PFSK-1 (cell line): ENCODE data around the gene CACNG4.

ENCODE experiments used
- FOXP2 ChIP-seq: optimal IDR thresholded peaks from 2 replicates; pipeline ENCODE3; 2011; ENCODE audit warnings: borderline replicate concordance, control low read depth, inconsistent platforms; ENCODE audit not compliant: insufficient read depth; ENCODE audit errors: extremely low read length, extremely low read depth
- POLR2AphosphoS5 ChIP-seq: IDR thresholded peaks from 2 replicates; pipeline ENCODE4 v1.6.1; 2012; ENCODE audit warnings: low read depth, mild to moderate bottlenecking, control low read depth, low read length, moderate library complexity
- REST ChIP-seq, 2 experiments: IDR thresholded peaks; 2 replicates each; pipeline versions ENCODE4 v1.6.1 to v1.8.0; 2011 to 2012; ENCODE audit warnings: low read depth in 2 of 2, low read length in 2 of 2, control low read depth in 1 of 2, inconsistent platforms in 1 of 2, mild to moderate bottlenecking in 1 of 2, moderate library complexity in 1 of 2; ENCODE audit not compliant: insufficient read depth in 1 of 2
- SIN3A ChIP-seq: IDR thresholded peaks from 2 replicates; pipeline ENCODE4 v1.6.1; 2012; ENCODE audit warnings: mild to moderate bottlenecking, low read length, moderate library complexity, borderline replicate concordance; ENCODE audit not compliant: insufficient read depth
- TAF1 ChIP-seq: IDR thresholded peaks from 2 replicates; pipeline ENCODE4 v1.6.1; 2012; ENCODE audit warnings: low read length, control low read depth, borderline replicate concordance; ENCODE audit not compliant: insufficient read depth

The CACNG4 gene

GRCh38 chr17:66957343-66957742 is 7.2 kb upstream of the CACNG4 start:
- no peak for TF ChIP-seq SIN3A
- no peak for TF ChIP-seq POLR2AphosphoS5
- TF ChIP-seq TAF1: no peak
- no peak for TF ChIP-seq REST (IDR thresholded peaks at IDR 0.05; ENCODE audit: insufficient read depth in 1 of 2, low read depth in 2 of 2, low read length in 2 of 2)
- TF ChIP-seq FOXP2: no peak

GRCh38 chr17:66957951-66958579 is 6.4 kb upstream of the CACNG4 start:
- TF ChIP-seq REST (IDR thresholded peaks at IDR 0.05; ENCODE audit: insufficient read depth in 1 of 2, low read depth in 2 of 2, low read length in 2 of 2) (no peak), FOXP2 (no peak)

GRCh38 chr17:66959641-66960375 is 4.7 kb upstream of the CACNG4 start:
- TF ChIP-seq SIN3A (no peak), REST (IDR thresholded peaks at IDR 0.05; ENCODE audit: insufficient read depth in 1 of 2, low read depth in 2 of 2, low read length in 2 of 2) (no peak), FOXP2 (no peak), TAF1 (no peak), POLR2AphosphoS5 (no peak)

- no peak for TF ChIP-seq REST (IDR thresholded peaks at IDR 0.05; ENCODE audit: insufficient read depth in 1 of 2, low read depth in 2 of 2, low read length in 2 of 2)
- no peak for TF ChIP-seq TAF1
- TF ChIP-seq FOXP2: no peak
- no peak for TF ChIP-seq POLR2AphosphoS5
- no peak for TF ChIP-seq SIN3A
Observed at GRCh38 chr17:66960613-66961012, 3.9 kb upstream of the CACNG4 start.
